Measurements from ENCODE around the gene IL18RAP.

GRCh38 chr2:102424754-102425153, 1.8 kb downstream of the IL18RAP start:
- TF ChIP-seq, protein P1, sequence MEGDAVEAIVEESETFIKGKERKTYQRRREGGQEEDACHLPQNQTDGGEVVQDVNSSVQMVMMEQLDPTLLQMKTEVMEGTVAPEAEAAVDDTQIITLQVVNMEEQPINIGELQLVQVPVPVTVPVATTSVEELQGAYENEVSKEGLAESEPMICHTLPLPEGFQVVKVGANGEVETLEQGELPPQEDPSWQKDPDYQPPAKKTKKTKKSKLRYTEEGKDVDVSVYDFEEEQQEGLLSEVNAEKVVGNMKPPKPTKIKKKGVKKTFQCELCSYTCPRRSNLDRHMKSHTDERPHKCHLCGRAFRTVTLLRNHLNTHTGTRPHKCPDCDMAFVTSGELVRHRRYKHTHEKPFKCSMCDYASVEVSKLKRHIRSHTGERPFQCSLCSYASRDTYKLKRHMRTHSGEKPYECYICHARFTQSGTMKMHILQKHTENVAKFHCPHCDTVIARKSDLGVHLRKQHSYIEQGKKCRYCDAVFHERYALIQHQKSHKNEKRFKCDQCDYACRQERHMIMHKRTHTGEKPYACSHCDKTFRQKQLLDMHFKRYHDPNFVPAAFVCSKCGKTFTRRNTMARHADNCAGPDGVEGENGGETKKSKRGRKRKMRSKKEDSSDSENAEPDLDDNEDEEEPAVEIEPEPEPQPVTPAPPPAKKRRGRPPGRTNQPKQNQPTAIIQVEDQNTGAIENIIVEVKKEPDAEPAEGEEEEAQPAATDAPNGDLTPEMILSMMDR (IDR thresholded peaks at IDR 0.05; ENCODE audit: poor library complexity, severe bottlenecking): no peak
- no peak for TF ChIP-seq EZH2 (IDR thresholded peaks at IDR 0.05; ENCODE audit: borderline replicate concordance, insufficient read depth, low read length, poor library complexity, severe bottlenecking)
- TF ChIP-seq EP300 (conservative IDR thresholded peaks at IDR 0.05; ENCODE audit: poor library complexity, severe bottlenecking): no peak
- TF ChIP-seq RAD21 (conservative IDR thresholded peaks at IDR 0.05): no peak
- TF ChIP-seq SMC3 (conservative IDR thresholded peaks at IDR 0.05; ENCODE audit: poor library complexity): no peak

All from neural cell (in vitro differentiated cells).